ENCODE results near the gene HPD.
"Not testable (repeated sequence)": the region's sequence is repeated elsewhere in the genome, so short reads cannot be mapped to it uniquely, and the experiment has no call there.

HPD gene

GRCh38 chr12:121861636-121862254 lies 3.1 kb upstream of the HPD start:
- no peak for DNase-seq

- not testable (repeated sequence) for DNase-seq
Measured at GRCh38 chr12:121860699-121861098, 2.0 kb upstream of the HPD start.

GRCh38 chr12:121860257-121860656 lies 1.6 kb upstream of the HPD start:
- DNase-seq, result no peak

DNA sequence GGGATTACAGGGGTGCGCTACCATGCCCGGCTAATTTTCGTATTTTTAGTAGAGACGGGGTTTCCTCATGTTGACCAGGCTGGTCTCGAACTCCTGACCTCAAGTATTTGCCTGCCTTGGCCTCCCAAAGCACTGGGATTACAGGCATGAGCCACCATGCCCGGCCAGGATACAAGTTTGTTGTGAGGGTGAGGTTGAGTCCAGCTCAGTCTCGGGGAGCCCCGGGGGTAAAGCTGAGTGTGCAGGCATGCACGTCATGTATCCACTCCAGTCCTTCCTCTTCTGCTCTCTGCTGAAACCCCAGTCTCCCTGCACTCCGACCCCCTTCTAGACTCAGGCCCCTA lies 369 bp downstream of the HPD start:
- no peak for DNase-seq

DNA sequence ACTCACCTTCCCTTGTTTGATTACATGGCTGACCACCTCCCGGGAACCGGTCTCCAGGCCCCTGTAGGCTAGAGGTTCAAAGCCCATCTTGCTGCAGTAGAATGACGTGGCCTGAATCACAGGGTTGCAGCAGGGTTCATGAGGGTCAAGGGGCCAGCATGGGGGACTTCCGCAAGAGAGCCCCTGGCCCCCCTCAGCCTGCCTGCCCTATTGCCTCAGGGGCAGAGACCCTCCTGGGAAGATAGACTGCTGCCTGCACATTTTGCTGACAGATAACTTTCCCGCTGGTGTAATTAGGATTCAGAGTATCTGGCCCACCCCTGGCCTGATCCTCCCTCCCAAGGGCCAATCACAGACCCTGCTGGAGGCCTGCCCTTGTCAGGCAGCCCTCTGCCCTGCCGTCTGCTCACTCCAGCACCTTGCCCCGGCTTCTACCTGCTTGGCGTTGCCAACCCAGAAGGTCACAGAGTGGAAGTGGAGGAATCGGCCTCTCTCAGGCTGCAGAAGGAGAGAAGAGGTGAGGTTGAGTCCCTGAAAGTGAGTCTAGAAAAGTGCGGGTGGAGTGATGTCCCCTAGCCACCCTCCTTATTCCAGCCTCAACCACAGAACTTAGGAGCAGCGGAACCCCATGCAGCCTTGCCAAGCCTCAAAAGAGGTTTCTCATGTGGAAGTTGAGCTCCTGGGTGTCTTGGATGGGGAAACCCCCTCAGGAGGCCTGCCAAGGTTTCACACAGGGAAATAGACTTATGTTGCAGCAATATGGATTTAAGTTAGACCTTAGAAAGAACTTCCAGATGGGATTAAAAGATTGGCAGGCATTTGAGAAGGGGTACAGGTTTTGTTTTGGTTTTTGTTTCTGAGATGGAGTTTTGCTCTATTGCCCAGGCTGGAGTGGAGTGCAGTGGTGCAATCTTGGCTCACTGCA lies 1.1 kb downstream of the HPD start:
- DNase-seq, result no peak

- not testable (repeated sequence) for DNase-seq
Measured at GRCh38 chr12:121852392-121852791, 6.3 kb downstream of the HPD start.

- DNase-seq, result no peak
Measured at GRCh38 chr12:121849665-121850064, 9.0 kb downstream of the HPD start.

DNA sequence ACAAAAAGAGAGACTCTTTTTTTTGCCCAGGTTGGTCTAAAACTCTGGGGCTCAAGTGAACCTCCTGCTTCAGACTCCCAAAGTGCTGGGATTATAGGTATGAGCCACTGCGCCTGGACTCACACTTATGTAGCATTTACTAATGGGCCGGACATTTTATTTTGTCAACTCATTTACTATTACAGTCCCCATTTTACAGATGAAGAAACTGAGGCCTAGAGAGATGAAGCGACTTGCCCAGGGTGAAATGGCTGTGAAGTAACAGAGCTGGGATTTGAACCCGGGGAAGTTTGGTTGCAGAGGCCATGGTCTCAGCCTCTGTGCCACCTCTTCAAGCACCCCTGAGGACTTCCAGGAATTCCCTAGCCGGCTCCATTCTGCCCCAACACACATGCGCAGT lies 9.4 kb downstream of the HPD start:
- no peak for DNase-seq

DNA sequence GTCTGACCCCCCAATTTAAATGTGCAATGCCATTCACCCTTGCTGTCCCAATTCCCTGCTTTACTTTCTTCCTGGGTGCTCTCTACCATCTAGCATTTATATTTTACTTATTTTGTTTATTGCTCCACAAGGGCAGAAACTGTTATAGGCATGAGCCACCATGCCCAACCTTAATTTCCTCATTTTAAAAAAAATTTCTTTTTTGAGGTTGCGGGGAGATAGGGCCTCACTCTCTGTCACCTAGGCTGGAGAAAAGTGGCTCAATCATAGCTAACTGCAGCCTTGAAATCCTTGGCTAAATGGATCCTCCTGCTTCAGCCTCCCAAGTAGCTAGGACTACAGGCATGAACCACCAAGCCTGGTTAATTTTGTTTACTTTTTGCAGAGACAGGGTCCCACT lies 13.0 kb downstream of the HPD start:
- DNase-seq, result no peak

GRCh38 chr12:121843236-121843982 lies 15.2 kb downstream of the HPD start:
- DNase-seq, result no peak

- no peak for DNase-seq
Measured at GRCh38 chr12:121839993-121840761, 18.5 kb downstream of the HPD start.

- DNase-seq, result peak; percentile 83 to 98
Measured at GRCh38 chr12:121839106-121839992, 19.3 kb downstream of the HPD start.

- DNase-seq, result no peak
Measured at GRCh38 chr12:121838126-121838525, 20.5 kb downstream of the HPD start.

DNA sequence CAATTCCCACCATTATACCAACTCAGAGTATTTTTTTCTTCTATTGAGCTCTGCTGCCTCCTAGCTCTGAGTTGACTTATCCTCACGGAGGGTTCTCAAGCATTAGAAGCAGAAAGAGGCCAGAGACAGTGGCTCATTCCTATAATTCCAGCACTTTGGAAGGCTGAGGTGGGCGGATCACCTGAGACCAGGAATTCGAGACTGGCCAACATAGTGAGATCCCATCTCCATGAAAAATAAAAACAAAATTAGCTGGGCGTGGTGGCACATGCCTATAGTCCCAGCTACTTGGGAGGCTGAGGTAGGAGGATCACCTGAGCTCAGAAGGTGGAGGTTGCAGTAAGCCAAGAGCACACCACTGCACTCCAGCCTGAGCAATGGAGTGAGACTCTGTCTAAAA lies 21.0 kb downstream of the HPD start:
- no peak for DNase-seq

- no peak for DNase-seq
Measured at GRCh38 chr12:121831571-121832245, 27.0 kb downstream of the HPD start.

DNA sequence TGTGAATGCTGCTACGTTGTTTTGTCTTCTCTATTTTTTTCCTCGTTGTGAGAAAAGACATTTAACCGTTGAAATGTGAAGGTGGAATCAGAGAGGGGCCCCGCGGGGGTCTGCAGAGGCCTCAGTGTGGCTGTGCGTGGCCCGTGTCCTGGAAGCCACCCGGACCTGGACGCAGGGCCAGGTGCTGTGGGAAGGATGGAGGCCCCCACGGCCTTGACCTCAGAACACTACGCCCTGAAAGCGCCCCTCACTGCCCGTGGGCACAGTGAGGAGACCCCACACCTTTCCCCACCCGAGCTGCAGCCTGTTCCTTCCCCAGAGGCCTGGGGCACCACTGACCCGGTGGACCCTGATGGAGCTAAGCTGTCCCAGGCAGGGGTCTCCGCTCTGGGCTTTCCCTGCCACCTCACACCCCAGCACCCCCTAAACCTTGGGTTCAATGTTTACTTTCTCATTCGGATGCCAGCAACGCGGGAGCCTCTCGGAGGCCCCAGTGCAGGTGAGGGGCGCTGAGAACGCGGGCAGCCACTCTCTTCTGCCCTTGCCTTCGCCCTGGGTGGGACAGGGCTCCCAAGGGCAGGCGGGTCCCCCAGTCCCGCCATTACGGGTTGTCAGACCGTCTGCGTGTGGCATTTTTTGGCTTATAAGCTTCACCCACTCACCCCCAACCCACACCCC lies 27.9 kb downstream of the HPD start:
- no peak for DNase-seq

GRCh38 chr12:121830134-121830533 lies 28.5 kb downstream of the HPD start:
- no peak for DNase-seq

DNA sequence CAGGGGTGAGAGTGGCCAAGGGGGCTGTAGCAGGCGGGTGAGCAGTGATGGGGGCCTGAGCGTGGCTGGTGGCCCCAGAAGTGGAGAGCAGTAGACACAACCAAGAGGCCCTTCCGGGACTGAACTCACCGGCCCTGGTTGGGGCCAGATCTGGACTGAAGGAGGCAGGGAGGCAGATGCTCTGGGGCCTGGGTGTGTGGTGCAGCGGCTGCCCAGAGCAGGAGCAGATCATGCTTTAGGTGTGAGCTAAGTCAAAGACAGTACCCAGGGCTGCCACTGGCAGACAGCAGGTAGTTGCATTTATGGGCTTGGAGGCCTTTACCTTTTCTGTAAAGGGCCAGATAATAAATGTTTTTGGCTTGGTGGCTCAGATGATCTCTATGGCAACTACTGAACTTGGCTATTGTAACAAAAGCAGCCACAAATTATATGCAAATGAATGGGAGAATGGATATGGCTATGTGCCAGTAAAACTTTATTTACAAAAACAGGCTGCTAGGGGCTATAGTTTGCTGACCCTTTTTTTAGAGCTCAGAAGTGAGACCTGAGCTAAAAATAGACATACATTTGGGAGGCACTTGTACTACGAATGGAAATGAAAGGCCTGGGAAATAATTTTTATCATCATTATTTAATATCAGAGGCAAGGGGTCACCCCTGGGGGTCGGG lies 29.3 kb downstream of the HPD start:
- no peak for DNase-seq

DNA sequence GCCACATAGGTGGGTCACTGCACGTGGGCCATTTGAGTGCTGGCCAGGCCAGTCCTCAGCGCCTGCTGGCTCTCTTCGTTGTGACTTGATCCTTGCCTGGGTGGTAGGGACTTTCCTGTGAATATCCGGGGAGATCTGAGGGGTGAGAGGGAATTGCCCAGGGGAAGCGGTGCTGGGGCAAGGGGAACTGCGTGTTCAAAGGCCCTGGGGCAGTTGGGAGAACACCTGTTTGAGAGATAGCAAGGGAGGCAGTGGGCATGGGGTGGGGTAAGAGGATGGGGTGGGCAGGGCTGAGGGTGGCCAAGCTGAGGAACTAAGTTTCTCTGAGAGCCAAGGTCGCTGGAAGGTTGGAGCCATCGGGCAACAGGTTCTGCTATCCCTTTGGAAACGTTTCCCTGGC lies 29.8 kb downstream of the HPD start:
- DNase-seq, result no peak

GRCh38 chr12:121828306-121828705 lies 30.4 kb downstream of the HPD start:
- DNase-seq, result no peak
